Measurements from ENCODE around the gene LPCAT1.
"Not testable (repeated sequence)": the region's sequence is repeated elsewhere in the genome, so short reads cannot be mapped to it uniquely, and the experiment has no call there.

The LPCAT1 gene

GRCh38 chr5:1442222-1443145 is 81.3 kb downstream of the LPCAT1 start:
- DNase-seq (ENCODE audit: low spot score) = no peak

- no peak for DNase-seq (ENCODE audit: low spot score)
Measured at GRCh38 chr5:1441166-1441865, 82.4 kb downstream of the LPCAT1 start.

- no peak for DNase-seq (ENCODE audit: low spot score)
Measured at GRCh38 chr5:1440098-1440493, 83.7 kb downstream of the LPCAT1 start.

DNA sequence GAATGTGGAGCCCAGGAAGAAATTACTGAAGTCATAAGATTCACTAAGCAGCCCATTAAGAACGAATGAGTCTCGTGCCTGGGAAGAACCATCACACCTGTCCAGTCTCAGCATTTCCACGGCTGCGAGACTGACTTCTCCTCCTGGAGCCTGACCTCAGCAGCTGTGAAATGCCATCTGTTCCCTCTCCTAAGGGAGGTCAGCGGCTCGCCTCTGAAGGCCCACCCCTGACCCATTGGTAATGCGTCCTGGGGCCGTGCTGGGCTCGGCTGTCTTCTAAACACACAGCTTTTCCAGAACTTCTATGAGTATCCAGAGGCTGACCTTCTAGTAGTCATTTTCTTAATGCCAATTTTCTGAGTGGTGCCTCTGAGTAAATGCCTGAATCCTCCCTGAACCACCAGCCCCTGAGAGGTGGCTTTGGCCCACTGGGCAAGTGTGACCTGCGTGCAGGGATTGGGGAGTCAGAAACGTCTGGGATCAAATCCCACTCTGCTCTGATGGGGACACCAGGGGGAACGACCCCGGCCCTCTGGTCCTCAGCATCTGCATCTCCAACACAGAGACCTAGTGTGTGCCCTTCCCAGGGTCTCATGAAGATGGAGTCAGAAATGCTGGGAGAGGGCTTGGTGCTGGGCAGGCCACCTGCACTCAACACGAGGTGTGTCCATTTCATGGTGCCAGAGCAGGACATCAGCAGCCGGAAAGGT is 84.2 kb downstream of the LPCAT1 start:
- DNase-seq (ENCODE audit: low spot score) = no peak

DNA sequence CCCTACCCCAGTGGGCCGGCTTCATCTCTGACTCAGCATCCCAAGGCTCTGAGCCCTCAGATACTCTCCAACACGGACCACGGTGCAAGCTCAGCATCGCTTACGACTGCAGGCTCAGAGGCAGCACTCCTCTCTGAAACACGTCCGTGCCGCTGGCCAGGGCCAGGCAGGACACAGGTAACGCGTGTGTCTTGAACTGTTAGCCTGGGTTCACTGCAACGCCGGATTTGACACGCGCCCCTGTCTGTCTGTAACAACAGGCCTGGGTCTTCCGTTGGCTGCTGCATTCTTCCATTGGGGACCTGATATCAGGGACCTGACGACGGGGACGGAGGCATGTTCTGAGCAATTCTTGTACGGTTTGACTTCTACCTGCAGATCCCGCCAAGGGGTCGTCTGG is 84.9 kb downstream of the LPCAT1 start:
- DNase-seq (ENCODE audit: low spot score) = no peak

DNA sequence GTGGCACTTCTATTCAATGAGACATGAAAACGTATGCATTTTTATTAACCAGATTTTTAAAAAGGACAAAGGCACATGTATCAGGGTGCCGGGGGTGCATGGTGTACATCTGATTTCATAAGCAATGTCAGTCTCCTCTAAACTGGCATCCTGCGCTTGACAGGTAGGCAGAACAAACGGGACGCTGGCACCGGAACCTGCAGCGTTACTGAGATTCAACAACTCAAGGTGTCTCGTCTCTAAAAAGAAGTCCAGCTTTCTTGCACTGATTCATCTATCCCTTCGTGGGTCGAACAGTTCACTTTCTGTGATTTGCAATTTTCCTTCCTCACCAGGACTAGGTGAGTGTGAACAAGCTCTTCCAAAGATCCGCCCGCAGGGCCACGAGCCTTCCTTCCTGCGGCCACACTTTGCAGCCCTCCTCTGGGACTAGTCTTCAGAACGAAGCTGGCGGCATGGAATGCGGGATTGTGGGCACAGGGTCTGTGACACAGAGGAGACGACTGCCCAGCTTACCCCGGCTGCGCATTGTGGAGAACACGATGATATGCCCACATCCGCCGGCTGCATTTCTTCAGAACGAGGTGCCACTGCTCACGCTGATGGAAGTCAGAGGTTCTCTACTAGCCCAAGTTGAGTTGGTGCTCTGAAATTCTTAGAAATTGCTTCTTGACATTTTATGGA is 85.7 kb downstream of the LPCAT1 start:
- no peak for DNase-seq (ENCODE audit: low spot score)

- DNase-seq (ENCODE audit: low spot score) = no peak
Measured at GRCh38 chr5:1437226-1437829, 86.4 kb downstream of the LPCAT1 start.

DNA sequence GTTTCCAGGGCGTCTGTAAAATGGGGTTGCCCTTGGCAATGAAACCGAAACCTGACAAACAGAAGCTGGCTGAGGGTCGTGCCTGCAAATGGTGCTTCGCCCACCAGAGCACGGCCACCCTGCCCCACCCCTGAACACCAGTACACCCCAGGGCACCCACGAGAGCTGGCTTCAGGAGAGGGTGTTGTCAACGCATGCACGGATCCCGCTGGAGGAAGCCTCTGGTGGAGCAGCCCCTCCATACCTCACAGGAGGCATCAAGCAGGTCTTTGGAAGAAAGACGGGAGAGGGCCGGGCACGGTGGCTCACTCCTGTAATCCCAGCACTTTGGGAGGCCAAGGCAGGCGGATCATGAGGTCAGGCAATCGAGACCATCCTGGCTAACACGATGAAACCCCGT is 87.1 kb downstream of the LPCAT1 start:
- DNase-seq (ENCODE audit: low spot score) = no peak

DNA sequence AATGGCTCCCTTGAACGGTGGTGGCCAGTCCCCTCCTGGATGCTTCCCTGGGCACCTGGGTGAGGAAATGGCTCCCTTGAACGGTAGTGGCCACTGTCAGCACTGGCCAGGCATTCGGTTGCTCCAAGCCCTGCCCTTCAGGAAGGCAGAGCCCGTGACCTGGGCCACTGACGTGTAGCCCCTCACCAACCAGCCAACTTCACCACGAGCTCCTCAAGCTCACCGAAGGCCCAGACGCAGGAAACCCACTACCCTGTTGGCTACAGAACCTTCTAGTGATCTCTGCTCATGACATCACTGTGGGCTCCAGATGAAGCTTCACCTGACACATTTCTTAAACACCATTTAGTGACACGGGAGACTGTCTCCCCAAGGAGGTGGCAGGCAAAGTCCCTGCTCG is 87.7 kb downstream of the LPCAT1 start:
- DNase-seq (ENCODE audit: low spot score) = no peak

GRCh38 chr5:1435369-1435768 is 88.4 kb downstream of the LPCAT1 start:
- no peak for DNase-seq (ENCODE audit: low spot score)

GRCh38 chr5:1432296-1432695 is 91.5 kb downstream of the LPCAT1 start:
- DNase-seq (ENCODE audit: low spot score) = no peak

- DNase-seq (ENCODE audit: low spot score) = no peak
Measured at GRCh38 chr5:1431896-1432295, 91.9 kb downstream of the LPCAT1 start.

- DNase-seq (ENCODE audit: low spot score) = no peak
Measured at GRCh38 chr5:1431021-1431811, 92.5 kb downstream of the LPCAT1 start.

GRCh38 chr5:1430121-1430795 is 93.5 kb downstream of the LPCAT1 start:
- DNase-seq (ENCODE audit: low spot score) = no peak

DNA sequence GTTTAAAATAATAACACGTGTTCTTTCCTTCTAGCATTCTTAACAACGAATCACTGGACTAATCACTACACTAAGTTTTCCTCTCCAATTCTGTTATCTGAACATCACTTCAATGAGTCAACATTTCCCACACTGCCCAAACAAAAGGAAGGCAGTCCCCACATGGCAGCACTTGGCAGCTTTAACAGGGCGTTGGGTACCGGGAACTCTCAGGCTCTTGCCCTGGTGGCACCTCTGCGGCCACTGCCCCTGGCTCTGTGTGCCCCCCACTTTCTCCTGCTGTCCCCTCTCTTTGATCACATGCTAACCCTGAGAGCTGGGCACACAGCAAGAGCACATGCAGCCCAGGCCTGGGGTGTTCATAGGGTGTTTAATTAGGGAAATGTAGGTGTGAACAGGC is 94.3 kb downstream of the LPCAT1 start:
- DNase-seq (ENCODE audit: low spot score) = no peak

GRCh38 chr5:1429066-1429465 is 94.7 kb downstream of the LPCAT1 start:
- DNase-seq (ENCODE audit: low spot score) = no peak

GRCh38 chr5:1428107-1428506 is 95.7 kb downstream of the LPCAT1 start:
- no peak for DNase-seq (ENCODE audit: low spot score)

DNA sequence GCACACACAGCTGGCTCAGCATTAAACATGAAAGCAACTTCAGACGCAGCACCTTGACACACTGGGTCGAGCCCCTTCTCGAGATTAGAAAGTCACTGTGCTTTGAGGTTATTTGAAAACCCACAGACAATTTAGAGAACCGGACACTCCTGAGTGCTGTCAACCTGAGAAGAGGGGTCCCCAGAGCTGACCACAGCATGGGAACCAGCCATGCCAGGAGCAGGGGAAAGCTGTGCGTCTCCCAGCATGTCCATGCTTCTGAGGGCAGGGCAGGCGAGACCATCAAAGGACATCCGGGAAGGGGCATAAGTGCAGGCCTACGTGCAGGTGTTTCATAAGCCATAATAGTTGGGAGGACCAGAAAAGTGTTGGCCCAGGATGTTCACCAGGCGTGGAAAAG is 99.0 kb downstream of the LPCAT1 start:
- DNase-seq (ENCODE audit: low spot score) = no peak

DNA sequence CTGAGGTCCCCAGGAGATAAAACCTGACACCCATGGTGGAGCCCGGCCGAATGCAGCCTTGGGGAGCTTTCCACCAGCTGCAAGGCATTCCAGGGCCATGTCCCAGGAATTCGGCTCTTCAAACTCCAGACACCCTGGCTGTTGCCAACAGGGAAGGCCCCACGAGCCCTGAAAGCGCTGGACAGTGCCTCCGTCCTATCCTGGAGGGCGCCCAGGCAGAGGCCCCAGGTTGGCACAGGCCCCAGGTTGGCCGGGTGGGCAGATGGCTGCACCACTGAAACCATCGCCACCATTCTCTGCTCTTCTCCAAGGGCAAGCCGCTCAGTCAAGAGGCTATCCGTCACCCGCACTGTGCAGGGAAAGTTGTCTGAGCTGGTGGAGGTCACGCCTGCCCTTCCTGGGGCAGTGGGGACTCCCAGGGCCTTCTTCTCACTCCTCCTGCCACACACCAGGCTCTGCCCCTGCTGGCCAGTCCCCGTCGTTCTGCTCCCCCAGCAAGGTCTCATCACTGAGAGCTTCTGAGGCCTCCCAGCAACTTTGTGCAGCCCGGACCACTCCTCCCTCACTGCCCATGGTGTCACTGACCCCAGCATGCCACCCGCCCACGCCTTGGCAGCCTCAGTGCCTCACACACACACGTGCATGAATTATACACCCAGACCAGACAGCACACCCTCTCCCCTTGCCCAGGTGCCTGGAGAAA is 99.7 kb downstream of the LPCAT1 start:
- DNase-seq (ENCODE audit: low spot score) = no peak

DNA sequence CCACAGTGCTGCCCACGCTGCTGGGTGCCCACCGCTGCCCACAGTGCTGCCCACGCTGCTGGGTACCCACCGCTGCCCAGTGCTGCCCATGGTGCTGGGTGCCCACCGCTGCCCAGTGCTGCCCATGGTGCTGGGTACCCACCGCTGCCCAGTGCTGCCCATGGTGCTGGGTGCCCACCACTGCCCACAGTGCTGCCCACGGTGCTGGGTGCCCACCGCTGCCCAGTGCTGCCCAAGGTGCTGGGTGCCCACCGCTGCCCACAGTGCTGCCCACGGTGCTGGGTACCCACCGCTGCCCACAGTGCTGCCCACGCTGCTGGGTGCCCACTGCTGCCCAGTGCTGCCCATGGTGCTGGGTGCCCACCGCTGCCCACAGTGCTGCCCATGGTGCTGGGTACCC is 101.2 kb downstream of the LPCAT1 start:
- DNase-seq (ENCODE audit: low spot score) = not testable (repeated sequence)

Data from hematopoietic multipotent progenitor cell treated with erythropoietin and hydrocortisone succinate and interleukin-3 and kit ligand, for 15 days (in vitro differentiated cells).